GM12874 (cell line): ENCODE results near the gene UCK1.

Source experiments
- TF ChIP-seq, protein P1 (sequence below): IDR thresholded peaks from 2 replicates; pipeline ENCODE4 v1.5.1; 2011; ENCODE audit warnings: low read depth, mild to moderate bottlenecking, control low read depth, low read length, moderate library complexity; ENCODE audit not compliant: insufficient read depth

The UCK1 gene

DNA sequence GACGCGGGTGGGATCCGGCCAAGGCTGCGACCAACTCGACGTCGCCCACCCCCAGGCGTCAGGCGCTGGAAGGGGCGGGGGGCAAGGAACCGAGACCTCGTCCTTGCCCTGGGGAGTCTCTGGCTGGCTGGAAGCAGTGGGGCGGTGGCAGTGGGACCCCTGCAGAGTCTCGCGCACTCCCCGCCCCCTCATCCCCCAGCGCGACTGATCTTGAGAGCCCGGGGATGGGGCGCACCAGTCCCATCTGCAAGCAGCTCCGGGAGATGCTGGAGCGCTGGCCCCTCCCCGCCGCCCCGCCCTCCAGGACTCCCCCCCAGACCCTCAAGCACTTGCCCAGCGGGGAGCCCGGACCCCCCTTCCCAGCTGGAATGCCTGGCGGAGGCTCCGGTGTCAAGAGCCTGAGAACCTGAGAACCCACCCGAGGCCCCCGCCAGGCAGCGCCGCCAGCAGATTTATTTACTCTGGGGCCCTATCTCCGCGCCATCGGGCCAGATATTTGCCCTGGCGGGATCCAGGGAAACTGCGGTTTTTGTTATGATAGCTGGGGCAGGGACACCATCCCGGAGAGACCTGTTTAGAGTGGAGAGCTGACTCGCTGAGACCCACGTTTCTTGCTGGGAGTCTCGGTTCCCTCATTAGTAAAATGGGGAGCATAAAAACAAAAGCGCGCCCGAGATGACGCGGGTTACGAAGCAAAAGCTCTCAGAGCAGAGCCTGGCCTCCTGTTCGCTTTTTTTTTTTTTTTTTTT lies 15.4 kb upstream of the UCK1 start:
- TF ChIP-seq, protein P1, sequence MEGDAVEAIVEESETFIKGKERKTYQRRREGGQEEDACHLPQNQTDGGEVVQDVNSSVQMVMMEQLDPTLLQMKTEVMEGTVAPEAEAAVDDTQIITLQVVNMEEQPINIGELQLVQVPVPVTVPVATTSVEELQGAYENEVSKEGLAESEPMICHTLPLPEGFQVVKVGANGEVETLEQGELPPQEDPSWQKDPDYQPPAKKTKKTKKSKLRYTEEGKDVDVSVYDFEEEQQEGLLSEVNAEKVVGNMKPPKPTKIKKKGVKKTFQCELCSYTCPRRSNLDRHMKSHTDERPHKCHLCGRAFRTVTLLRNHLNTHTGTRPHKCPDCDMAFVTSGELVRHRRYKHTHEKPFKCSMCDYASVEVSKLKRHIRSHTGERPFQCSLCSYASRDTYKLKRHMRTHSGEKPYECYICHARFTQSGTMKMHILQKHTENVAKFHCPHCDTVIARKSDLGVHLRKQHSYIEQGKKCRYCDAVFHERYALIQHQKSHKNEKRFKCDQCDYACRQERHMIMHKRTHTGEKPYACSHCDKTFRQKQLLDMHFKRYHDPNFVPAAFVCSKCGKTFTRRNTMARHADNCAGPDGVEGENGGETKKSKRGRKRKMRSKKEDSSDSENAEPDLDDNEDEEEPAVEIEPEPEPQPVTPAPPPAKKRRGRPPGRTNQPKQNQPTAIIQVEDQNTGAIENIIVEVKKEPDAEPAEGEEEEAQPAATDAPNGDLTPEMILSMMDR: no peak

DNA sequence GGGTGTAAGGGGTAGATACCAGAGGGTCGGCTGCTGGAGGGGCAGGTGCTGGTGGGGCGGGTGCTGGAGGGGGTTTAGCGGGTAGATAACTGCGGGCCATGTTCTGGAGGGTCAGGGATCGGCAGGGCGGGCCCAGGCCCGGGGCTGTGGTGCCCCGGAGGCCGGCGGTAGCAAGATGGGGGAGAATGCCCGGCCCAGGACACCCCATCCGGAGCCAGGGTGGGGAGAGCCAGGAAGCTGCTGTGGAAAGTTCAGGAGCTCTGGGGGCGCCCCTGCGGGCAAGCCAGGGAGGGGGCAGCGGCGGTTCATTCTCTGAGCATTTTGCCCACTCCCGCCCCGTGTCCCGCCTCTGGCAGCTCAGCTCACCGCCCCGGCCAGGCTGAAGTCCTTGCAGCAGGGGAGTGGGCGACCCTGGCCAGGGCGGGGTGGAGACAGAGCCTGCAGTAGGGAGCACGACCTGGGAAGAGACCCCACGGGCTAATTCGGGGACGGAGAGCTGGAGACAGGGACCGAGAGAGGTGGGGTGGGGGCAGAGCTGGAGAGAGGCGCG lies 14.8 kb upstream of the UCK1 start:
- TF ChIP-seq, protein P1: no peak

DNA sequence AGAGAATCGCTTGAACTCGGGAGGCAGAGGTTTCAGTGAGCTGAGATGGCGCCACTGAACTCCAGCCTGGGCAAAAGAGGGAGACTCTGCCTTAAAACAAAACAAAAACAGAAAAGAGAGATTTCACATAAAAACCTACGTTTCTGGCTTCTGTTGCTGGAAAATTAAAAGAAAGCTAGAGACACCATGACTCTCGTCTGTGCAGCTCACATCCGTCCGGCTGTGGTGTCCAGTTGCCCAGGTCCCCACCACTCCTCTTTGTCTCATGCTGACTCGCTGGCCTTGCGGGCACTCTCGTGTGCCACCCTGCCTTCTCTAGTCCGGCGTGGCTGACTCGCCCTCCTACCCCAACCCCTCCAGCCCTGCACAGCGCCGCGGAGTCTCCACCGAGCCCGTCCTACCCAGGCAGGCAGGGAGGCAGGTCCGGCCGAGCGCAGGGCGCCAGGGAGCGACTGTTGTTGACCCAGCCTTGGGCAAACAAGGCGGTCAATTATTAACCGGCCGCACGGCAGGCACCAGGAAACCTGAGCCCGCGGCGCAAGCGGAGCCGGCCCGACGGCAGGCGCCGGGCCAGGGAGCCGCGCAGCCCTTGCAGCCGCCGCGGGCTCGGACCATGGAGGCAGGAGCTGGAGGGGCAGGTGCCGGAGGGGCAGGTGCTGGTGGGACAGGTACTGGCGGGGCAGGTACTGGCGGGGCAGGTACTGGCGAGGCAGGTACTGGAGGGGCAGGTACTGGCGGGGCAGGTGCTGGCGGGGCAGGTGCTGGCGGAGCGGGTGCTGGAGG lies 14.1 kb upstream of the UCK1 start, which contains the start of gene PRRT1B:
TSS of gene PRRT1B (plus strand) at position 521 of the 783 bp plus-strand sequence. CDS start at position 614, 93 bp downstream.
- TF ChIP-seq, protein P1: no peak

DNA sequence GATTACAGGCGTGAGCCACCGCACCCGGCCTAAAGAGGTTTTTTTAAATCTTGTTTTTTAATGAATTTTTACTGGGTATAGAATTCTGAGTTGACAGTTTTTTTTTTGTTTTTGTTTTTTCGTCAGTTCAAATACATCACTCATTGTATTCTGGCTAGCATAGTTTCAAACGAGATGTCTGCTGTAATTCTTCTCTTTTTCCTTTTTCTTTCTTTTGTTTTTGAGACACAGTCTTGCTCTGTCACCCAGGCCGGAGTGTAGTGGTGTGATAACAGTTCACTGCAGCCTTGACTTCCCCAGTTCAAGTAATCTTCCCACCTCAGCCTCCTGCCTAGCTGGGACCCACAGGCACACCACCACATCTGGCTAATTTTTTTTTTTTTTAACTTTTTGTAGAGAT lies 12.1 kb upstream of the UCK1 start:
- TF ChIP-seq, protein P1: no peak

DNA sequence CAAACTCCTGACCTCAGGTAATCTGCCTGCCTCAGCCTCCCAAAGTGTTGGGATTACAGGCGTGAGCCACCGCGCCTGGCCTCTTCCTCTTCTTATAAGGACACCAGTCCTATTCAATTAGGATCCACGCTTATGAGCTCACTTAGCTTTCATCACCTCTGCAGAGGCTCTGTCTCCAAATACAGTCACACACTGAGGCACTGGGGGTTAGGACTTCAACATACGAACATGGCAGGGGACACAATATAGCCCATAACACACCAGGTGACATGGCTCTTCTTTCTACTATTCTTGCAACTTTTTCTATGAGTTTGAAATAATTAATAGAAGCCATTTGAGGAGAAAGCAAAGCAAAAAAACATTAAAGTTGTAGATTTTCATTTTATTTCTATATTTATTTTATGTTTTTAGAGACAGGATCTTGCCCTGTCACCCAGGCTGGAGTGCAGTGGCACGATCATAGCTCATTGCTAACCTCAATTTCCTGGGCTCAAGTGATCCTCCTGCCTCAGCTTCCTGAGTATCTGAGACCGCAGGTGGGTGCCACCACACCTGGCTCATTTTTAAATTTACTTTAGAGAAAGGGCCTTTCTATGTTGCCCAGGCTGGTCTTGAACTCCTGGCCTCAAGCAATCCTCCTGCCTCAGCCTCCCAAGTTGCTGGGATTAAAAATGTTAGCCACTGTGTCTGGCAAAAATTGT lies 8.3 kb upstream of the UCK1 start:
- TF ChIP-seq, protein P1: no peak

DNA sequence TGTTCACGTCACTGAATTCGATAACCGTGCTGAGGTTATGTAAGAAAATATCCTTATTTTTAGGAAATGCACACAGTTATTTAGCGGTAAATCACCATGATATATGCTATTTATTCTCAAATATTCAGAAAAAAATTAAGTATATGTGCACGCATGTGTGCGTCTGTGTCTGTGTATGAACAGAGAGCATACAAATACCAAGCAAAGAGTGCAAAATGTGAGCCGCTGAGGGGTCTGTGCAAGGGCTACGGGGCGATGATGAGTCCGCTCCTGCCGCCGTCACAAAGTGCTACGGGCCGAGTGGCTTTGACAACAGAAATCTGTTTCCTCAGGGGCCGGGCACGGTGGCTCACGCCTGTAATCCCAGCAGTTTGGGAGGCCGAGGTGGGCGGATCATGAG lies 6.9 kb upstream of the UCK1 start:
- TF ChIP-seq, protein P1: no peak
